Mucosa of descending colon (tissue), 3 donors: ENCODE results near the gene PIK3R5. TPM values are rescaled to one million over a fixed set of nuclear protein-coding genes. Genes with fewer than 3 reads are reported as not detected.

Source experiments
- ATAC-seq: fragments of 200-7000 bp; cut with Tn5 transposase; one replicate; pipeline ENCODE4 v1.9.1; 2020; ENCODE audit warnings: mild to moderate bottlenecking, moderate library complexity
- DNase-seq, 3 donors: peaks; one replicate each; pipeline ENCODE4 v3.0.0-alpha.2; 2020
- H3K36me3 ChIP-seq: fragments of 200-600 bp; one replicate; pipeline ENCODE4 v1.8.0; 2021; ENCODE audit warnings: low read depth, mild to moderate bottlenecking
- H3K4me1 ChIP-seq: fragments of 200-600 bp; one replicate; pipeline ENCODE4 v1.8.0; 2021; ENCODE audit warnings: low read depth, mild to moderate bottlenecking
- H3K4me3 ChIP-seq: fragments of 200-600 bp; one replicate; pipeline ENCODE4 v1.8.0; 2021; ENCODE audit warnings: mild to moderate bottlenecking
- H3K9me3 ChIP-seq: fragments of 200-600 bp; one replicate; pipeline ENCODE4 v1.8.0; 2021; ENCODE audit warnings: mild to moderate bottlenecking
- CTCF ChIP-seq: fragments of 200-600 bp; IDR thresholded peaks from one replicate; pipeline ENCODE4 v1.8.0; 2022; ENCODE audit warnings: antibody characterized with exemption, mild to moderate bottlenecking
- intact Hi-C, 2 donors: fragments of 100-400 bp; cut with DNase I in 1 of 2; cut with micrococcal nuclease in 1 of 2; formaldehyde crosslinking; loops; one replicate each; pipeline versions ENCODE4 v1.11.0 to v1.11.1; 2022; cut with DNase I, micrococcal nuclease
- total RNA-seq, 3 donors: library from RNA; stranded (reverse); fragmentation: NEBNext Ultra II Directional in 2 of 3; extraction: Animal tissue kit (Norgen Biotek cat#: 25700) in 2 of 3; gene quantifications; one replicate each; pipeline versions ENCODE4 v1.2.1 to v1.2.4, GENCODE V29; 2021 to 2023
- donor health status: DM: no; HTN: no; CAD: no; lungs with moderate emphysema.
- donor health status: DM: no; HTN: no; CAD: no.
- donor health status: DM: no; HTN: yes; CAD: no.

Gene PIK3R5
- total RNA-seq, 3 donors from 2014 or later = 2.7 to 10.4 (median 6.8) TPM

- Histone ChIP-seq H3K9me3 (no peaks in the 10 kb centered on the region), H3K4me1 (no peaks in the 10 kb centered on the region), H3K4me3 (no peak overlapping the region), H3K36me3 (no peaks in the 10 kb centered on the region)
- TF ChIP-seq CTCF = no peak
- ATAC-seq = no peak
- DNase-seq = no peak
- intact Hi-C loops = no loop called here
These were observed 95.0 kb downstream of the PIK3R5 start for GRCh38 chr17:8870406-8871040.

GRCh38 chr17:8869114-8869815, 96.2 kb downstream of the PIK3R5 start:
- Histone ChIP-seq H3K36me3 (no peaks in the 10 kb centered on the region), H3K9me3 (no peaks in the 10 kb centered on the region), H3K4me1 (no peaks in the 10 kb centered on the region), H3K4me3 (no peak overlapping the region)
- DNase-seq = no peak
- intact Hi-C loops = no loop called here
- no peak for TF ChIP-seq CTCF
- ATAC-seq = no peak

GRCh38 chr17:8868529-8868951, 97.0 kb downstream of the PIK3R5 start:
- Histone ChIP-seq H3K9me3 (no peaks in the 10 kb centered on the region), H3K4me1 (no peaks in the 10 kb centered on the region), H3K36me3 (no peaks in the 10 kb centered on the region), H3K4me3 (no peak overlapping the region)
- no peak for TF ChIP-seq CTCF
- no peak for DNase-seq
- no peak for ATAC-seq
- intact Hi-C loops = no loop called here

GRCh38 chr17:8868092-8868491, 97.4 kb downstream of the PIK3R5 start:
- intact Hi-C loops = no loop called here
- H3K9me3 ChIP-seq = no peaks in the 10 kb centered on the region
- no peak for TF ChIP-seq CTCF
- ATAC-seq (no peak), DNase-seq (no peak)
- no peaks in the 10 kb centered on the region for H3K36me3 ChIP-seq
- H3K4me3 ChIP-seq = no peak overlapping the region
- no peaks in the 10 kb centered on the region for H3K4me1 ChIP-seq

- Histone ChIP-seq H3K36me3 (no peaks in the 10 kb centered on the region), H3K4me3 (no peak within 1 kb of the TSS), H3K9me3 (no peaks in the 10 kb centered on the region), H3K4me1 (no peaks in the 10 kb centered on the region)
- DNase-seq (no peak), ATAC-seq (peak; percentile 57)
- TF ChIP-seq CTCF = no peak
- intact Hi-C loops = no loop called here
These were observed 98.0 kb downstream of the PIK3R5 start, which contains the start of gene PIK3R6 for GRCh38 chr17:8867361-8867981. PIK3R6 (minus strand) TSS chr17:8867674; CDS start chr17:8849794, 17,880 bp downstream.
